DOHH2 (cell line): ENCODE results near the gene CDH26.

ENCODE experiments used
- EZH2phosphoT487 ChIP-seq: fragments of 200-600 bp; sonication (generic); IDR thresholded peaks from 2 replicates; pipeline ENCODE4 v1.6.1; 2017; ENCODE audit warnings: borderline replicate concordance, mild to moderate bottlenecking, antibody characterized with exemption, low read length, moderate library complexity, mixed read lengths
- TF ChIP-seq, protein P1 (sequence below): fragments of 200-600 bp; sonication (generic); IDR thresholded peaks from one replicate; pipeline ENCODE4 v1.5.1; 2014; ENCODE audit warnings: antibody characterized with exemption, mild to moderate bottlenecking, low read depth, low read length; ENCODE audit not compliant: poor library complexity, severe bottlenecking

DNA sequence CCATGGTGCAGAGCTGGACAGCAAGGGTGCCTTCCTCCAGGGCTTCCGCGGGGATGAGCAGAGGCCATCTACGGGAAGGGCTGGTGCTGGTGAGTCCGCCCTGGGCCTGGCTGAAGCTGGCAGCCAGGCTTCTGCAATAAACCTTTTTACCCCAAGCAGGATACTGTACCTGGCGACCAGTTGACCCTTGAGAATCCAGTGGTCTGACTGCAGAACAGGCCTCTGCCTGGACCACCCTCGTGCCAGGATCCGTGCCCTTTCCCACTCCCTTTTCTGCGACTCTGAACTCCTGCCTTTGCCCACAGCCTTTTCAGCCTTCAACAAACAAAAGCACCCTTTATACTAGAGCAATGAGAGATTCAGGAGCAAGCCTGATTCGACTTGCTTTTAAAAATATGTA, 18.9 kb downstream of the CDH26 start:
- TF ChIP-seq, protein P1, sequence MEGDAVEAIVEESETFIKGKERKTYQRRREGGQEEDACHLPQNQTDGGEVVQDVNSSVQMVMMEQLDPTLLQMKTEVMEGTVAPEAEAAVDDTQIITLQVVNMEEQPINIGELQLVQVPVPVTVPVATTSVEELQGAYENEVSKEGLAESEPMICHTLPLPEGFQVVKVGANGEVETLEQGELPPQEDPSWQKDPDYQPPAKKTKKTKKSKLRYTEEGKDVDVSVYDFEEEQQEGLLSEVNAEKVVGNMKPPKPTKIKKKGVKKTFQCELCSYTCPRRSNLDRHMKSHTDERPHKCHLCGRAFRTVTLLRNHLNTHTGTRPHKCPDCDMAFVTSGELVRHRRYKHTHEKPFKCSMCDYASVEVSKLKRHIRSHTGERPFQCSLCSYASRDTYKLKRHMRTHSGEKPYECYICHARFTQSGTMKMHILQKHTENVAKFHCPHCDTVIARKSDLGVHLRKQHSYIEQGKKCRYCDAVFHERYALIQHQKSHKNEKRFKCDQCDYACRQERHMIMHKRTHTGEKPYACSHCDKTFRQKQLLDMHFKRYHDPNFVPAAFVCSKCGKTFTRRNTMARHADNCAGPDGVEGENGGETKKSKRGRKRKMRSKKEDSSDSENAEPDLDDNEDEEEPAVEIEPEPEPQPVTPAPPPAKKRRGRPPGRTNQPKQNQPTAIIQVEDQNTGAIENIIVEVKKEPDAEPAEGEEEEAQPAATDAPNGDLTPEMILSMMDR, result no peak
- TF ChIP-seq EZH2phosphoT487, result no peak
